Rectal smooth muscle tissue (tissue), 1 donor: ENCODE data around the gene TRIM5.
"Not testable (repeated sequence)": the region's sequence is repeated elsewhere in the genome, so short reads cannot be mapped to it uniquely, and the experiment has no call there.

Experiments
- H3K27ac ChIP-seq: one replicate; pipeline ENCODE4 v1.7.0; 2013; ENCODE audit warnings: low read depth, low read length, inconsistent platforms
- H3K27me3 ChIP-seq: one replicate; pipeline ENCODE4 v1.7.0; 2013; ENCODE audit warnings: low read length; ENCODE audit not compliant: control insufficient read depth, insufficient read depth
- H3K36me3 ChIP-seq: one replicate; pipeline ENCODE4 v1.7.0; 2013; ENCODE audit warnings: low read length; ENCODE audit not compliant: control insufficient read depth, insufficient read depth
- H3K4me1 ChIP-seq: one replicate; pipeline ENCODE4 v1.7.0; 2013; ENCODE audit warnings: low read length; ENCODE audit not compliant: control insufficient read depth, insufficient read depth
- H3K4me3 ChIP-seq: one replicate; pipeline ENCODE4 v1.7.0; 2013; ENCODE audit warnings: low read length
- H3K9ac ChIP-seq: one replicate; pipeline ENCODE4 v1.7.0; 2013; ENCODE audit warnings: low read length

The TRIM5 gene

GRCh38 chr11:5698281-5698680, 13.4 kb upstream of the TRIM5 start:
- no peaks in the 10 kb centered on the region for H3K4me1 ChIP-seq
- H3K27me3 ChIP-seq = no peaks in the 10 kb centered on the region
- H3K27ac ChIP-seq = no peak overlapping the region
- H3K4me3 ChIP-seq = no peak overlapping the region
- H3K36me3 ChIP-seq = peaks cover 11% of the 10 kb centered on the region
- H3K9ac ChIP-seq = no peak overlapping the region

GRCh38 chr11:5696210-5696609, 11.3 kb upstream of the TRIM5 start:
- H3K36me3 ChIP-seq = peaks cover 11% of the 10 kb centered on the region
- H3K9ac ChIP-seq = no peak overlapping the region
- H3K4me3 ChIP-seq = no peak overlapping the region
- no peaks in the 10 kb centered on the region for H3K4me1 ChIP-seq
- no peaks in the 10 kb centered on the region for H3K27me3 ChIP-seq
- H3K27ac ChIP-seq = no peak overlapping the region

- Histone ChIP-seq H3K4me1 (no peaks in the 10 kb centered on the region), H3K4me3 (no peak overlapping the region), H3K27ac (no peak overlapping the region), H3K9ac (no peak overlapping the region), H3K27me3 (no peaks in the 10 kb centered on the region), H3K36me3 (peaks cover 11% of the 10 kb centered on the region)
Measured at GRCh38 chr11:5695580-5695979, 10.7 kb upstream of the TRIM5 start.

- Histone ChIP-seq H3K27ac (no peak overlapping the region), H3K27me3 (no peaks in the 10 kb centered on the region), H3K36me3 (peaks cover 11% of the 10 kb centered on the region), H3K9ac (no peak overlapping the region), H3K4me1 (no peaks in the 10 kb centered on the region), H3K4me3 (no peak overlapping the region)
Measured at GRCh38 chr11:5694642-5695041, 9.8 kb upstream of the TRIM5 start.

- peaks cover 7% of the 10 kb centered on the region for H3K4me1 ChIP-seq
- no peak overlapping the region for H3K9ac ChIP-seq
- H3K27ac ChIP-seq = no peak overlapping the region
- H3K36me3 ChIP-seq = peaks cover 5% of the 10 kb centered on the region
- no peaks in the 10 kb centered on the region for H3K27me3 ChIP-seq
- H3K4me3 ChIP-seq = no peak overlapping the region
Measured at GRCh38 chr11:5691964-5692361, 7.1 kb upstream of the TRIM5 start.

- H3K27ac ChIP-seq = peak overlapping the region; percentile 84
- H3K4me1 ChIP-seq, H3K27me3 ChIP-seq, H3K36me3 ChIP-seq: not testable (repeated sequence)
- peak overlapping the region; percentile 59 for H3K4me3 ChIP-seq
- peak overlapping the region; percentile 13 for H3K9ac ChIP-seq
Measured at GRCh38 chr11:5691238-5691963, 6.5 kb upstream of the TRIM5 start.

GRCh38 chr11:5690736-5691135, 5.9 kb upstream of the TRIM5 start:
- Histone ChIP-seq H3K9ac (peak overlapping the region; percentile 13), H3K4me1 (peaks cover 7% of the 10 kb centered on the region), H3K27me3 (no peaks in the 10 kb centered on the region), H3K36me3 (no peaks in the 10 kb centered on the region), H3K27ac (peak overlapping the region; percentile 84), H3K4me3 (peak overlapping the region; percentile 59)

- no peaks in the 10 kb centered on the region for H3K36me3 ChIP-seq
- peaks cover 8% of the 10 kb centered on the region for H3K4me1 ChIP-seq
- H3K27ac ChIP-seq = peak overlapping the region; percentile 84
- H3K4me3 ChIP-seq = peak overlapping the region; percentile 59
- no peaks in the 10 kb centered on the region for H3K27me3 ChIP-seq
- no peak overlapping the region for H3K9ac ChIP-seq
Measured at GRCh38 chr11:5690216-5690615, 5.3 kb upstream of the TRIM5 start.

- peak within 1 kb of the TSS; percentile 59 for H3K4me3 ChIP-seq
- peaks cover 10% of the 10 kb centered on the region for H3K4me1 ChIP-seq
- H3K27ac ChIP-seq = peak within 1 kb of the TSS; percentile 84
- no peaks in the 10 kb centered on the region for H3K27me3 ChIP-seq
- peak within 1 kb of the TSS; percentile 7 for H3K9ac ChIP-seq
- no peaks in the 10 kb centered on the region for H3K36me3 ChIP-seq
Measured at GRCh38 chr11:5689551-5689983, 4.7 kb upstream of the TRIM5 start, which contains the start of gene TRIM22. Gene TRIM22, plus strand, starts transcription at chr11:5689790. Its CDS starts 6,443 bp downstream, at chr11:5696233.

- Histone ChIP-seq H3K4me1 (peaks cover 14% of the 10 kb centered on the region), H3K27me3 (no peaks in the 10 kb centered on the region), H3K4me3 (no peak overlapping the region), H3K27ac (peak overlapping the region; percentile 84), H3K9ac (no peak overlapping the region), H3K36me3 (no peaks in the 10 kb centered on the region)
Measured at GRCh38 chr11:5688482-5688881, 3.6 kb upstream of the TRIM5 start.

GRCh38 chr11:5686426-5686825, 1.6 kb upstream of the TRIM5 start:
- Histone ChIP-seq H3K4me1 (peaks cover 14% of the 10 kb centered on the region), H3K4me3 (no peak overlapping the region), H3K9ac (no peak overlapping the region), H3K27me3 (no peaks in the 10 kb centered on the region), H3K36me3 (no peaks in the 10 kb centered on the region), H3K27ac (no peak overlapping the region)

- no peaks in the 10 kb centered on the region for H3K27me3 ChIP-seq
- peaks cover 11% of the 10 kb centered on the region for H3K4me1 ChIP-seq
Measured at GRCh38 chr11:5684036-5684645, 733 bp downstream of the TRIM5 start.

GRCh38 chr11:5683620-5684019, 1.3 kb downstream of the TRIM5 start:
- H3K9ac ChIP-seq, H3K27me3 ChIP-seq, H3K4me1 ChIP-seq, H3K36me3 ChIP-seq: not testable (repeated sequence)
- H3K4me3 ChIP-seq = peak overlapping the region; percentile 69
- H3K27ac ChIP-seq = peak overlapping the region; percentile 77

More at GRCh38 chr11:5684036-5684645, 733 bp downstream of the TRIM5 start:
- Histone ChIP-seq H3K27ac (peak overlapping the region; percentile 77), H3K9ac (peak overlapping the region; percentile 20), H3K36me3 (peaks cover 4% of the 10 kb centered on the region), H3K4me3 (peak overlapping the region; percentile 69)
